HG02885 (cell line): ENCODE results near the gene RALGDS.
"Not testable (repeated sequence)": the region's sequence is repeated elsewhere in the genome, so short reads cannot be mapped to it uniquely, and the experiment has no call there.

Experiments used
- ATAC-seq: cut with Tn5 transposase; IDR thresholded peaks from one replicate; pipeline ENCODE4 v1.9.1; 2021; ENCODE audit warnings: mild to moderate bottlenecking; ENCODE audit not compliant: unreplicated experiment, poor library complexity

RALGDS gene

DNA sequence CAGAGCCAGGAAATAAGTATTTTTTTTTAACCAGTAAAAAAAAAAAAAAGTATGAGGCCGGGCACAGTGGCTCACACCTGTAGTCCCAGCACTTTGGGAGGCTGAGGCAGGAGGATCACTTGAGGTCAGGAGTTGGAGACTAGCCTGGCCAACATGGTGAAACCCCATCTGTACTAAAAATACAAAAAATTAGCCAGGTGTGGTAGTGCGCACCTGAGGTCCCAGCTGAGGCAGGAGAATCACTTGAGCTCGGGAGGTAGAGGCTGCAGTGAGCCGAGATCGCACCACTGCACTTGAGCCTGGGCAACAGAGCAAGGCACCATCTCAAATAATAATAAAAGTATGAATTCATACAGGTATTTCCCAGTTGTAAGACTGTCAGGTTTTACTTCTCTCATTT is 48.8 kb downstream of the RALGDS start:
- not testable (repeated sequence) for ATAC-seq

GRCh38 chr9:133071484-133072150 is 49.4 kb downstream of the RALGDS start:
- ATAC-seq, result no peak

GRCh38 chr9:133070985-133071384 is 50.1 kb downstream of the RALGDS start:
- not testable (repeated sequence) for ATAC-seq

DNA sequence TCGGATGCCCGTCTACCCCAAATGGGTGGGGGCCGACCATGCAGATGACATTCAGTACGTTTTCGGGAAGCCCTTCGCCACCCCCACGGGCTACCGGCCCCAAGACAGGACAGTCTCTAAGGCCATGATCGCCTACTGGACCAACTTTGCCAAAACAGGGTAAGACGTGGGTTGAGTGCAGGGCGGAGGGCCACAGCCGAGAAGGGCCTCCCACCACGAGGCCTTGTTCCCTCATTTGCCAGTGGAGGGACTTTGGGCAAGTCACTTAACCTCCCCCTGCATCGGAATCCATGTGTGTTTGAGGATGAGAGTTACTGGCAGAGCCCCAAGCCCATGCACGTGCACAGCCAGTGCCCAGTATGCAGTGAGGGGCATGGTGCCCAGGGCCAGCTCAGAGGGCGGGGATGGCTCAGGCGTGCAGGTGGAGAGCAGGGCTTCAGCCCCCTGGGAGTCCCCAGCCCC is 50.5 kb downstream of the RALGDS start:
- not testable (repeated sequence) for ATAC-seq

DNA sequence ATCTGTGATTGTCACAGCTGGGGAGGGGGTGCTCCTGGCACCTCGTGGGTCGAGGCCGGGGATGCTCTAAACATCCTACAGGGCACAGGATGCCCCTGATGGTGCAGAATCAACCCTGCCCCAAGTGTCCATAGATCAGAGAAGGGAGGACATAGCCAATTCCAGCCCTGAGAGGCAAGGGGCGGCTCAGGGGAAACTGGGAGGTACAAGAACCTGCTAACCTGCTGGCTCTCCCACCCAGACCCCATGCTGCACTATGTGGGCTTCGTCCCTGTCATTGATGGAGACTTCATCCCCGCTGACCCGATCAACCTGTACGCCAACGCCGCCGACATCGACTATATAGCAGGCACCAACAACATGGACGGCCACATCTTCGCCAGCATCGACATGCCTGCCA is 52.6 kb downstream of the RALGDS start:
- ATAC-seq, result not testable (repeated sequence)

DNA sequence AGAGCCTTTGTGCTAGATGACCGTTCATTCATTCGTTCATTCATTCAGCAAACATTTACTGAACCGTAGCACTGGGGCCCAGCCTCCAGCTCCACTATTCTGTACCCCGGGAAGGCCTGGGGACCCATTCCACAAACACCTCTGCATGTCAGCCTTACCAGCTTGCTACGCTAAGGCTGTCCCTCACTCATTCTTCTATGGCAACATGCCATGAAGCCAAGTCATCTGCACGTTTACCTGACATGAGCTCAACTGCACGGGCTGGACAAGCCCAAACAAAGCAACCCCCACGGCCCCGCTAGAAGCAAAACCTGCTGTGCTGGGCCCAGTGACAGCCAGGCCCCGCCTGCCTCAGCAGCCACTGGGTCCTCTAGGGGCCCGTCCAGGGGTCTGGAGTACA is 53.2 kb downstream of the RALGDS start:
- ATAC-seq, result no peak

GRCh38 chr9:133067006-133067405 is 54.0 kb downstream of the RALGDS start:
- ATAC-seq, result no peak

DNA sequence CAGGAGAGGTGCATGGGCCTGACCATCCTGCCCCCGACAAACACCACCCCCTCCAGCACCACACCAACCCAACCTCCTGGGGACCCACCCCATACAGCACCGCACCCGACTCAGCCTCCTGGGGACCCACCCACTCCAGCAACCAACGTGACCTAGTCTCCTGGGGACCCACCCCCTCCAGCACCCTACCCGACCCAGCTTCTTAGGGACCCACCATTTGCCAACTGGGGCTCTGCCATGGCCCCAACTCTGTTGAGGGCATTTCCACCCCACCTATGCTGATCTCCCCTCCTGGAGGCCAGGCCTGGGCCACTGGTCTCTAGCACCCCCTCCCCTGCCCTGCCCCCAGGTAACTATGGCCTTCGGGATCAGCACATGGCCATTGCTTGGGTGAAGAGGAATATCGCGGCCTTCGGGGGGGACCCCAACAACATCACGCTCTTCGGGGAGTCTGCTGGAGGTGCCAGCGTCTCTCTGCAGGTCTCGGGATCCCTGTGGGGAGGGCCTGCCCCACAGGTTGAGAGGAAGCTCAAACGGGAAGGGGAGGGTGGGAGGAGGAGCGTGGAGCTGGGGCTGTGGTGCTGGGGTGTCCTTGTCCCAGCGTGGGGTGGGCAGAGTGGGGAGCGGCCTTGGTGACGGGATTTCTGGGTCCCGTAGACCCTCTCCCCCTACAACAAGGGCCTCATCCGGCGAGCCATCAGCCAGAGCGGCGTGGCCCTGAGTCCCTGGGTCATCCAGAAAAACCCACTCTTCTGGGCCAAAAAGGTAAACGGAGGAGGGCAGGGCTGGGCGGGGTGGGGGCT is 54.7 kb downstream of the RALGDS start:
- no peak for ATAC-seq

DNA sequence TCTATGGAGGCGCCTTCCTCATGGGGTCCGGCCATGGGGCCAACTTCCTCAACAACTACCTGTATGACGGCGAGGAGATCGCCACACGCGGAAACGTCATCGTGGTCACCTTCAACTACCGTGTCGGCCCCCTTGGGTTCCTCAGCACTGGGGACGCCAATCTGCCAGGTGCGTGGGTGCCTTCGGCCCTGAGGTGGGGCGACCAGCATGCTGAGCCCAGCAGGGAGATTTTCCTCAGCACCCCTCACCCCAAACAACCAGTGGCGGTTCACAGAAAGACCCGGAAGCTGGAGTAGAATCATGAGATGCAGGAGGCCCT is 56.0 kb downstream of the RALGDS start:
- no peak for ATAC-seq

GRCh38 chr9:133064241-133065069 is 56.6 kb downstream of the RALGDS start:
- ATAC-seq, result no peak

DNA sequence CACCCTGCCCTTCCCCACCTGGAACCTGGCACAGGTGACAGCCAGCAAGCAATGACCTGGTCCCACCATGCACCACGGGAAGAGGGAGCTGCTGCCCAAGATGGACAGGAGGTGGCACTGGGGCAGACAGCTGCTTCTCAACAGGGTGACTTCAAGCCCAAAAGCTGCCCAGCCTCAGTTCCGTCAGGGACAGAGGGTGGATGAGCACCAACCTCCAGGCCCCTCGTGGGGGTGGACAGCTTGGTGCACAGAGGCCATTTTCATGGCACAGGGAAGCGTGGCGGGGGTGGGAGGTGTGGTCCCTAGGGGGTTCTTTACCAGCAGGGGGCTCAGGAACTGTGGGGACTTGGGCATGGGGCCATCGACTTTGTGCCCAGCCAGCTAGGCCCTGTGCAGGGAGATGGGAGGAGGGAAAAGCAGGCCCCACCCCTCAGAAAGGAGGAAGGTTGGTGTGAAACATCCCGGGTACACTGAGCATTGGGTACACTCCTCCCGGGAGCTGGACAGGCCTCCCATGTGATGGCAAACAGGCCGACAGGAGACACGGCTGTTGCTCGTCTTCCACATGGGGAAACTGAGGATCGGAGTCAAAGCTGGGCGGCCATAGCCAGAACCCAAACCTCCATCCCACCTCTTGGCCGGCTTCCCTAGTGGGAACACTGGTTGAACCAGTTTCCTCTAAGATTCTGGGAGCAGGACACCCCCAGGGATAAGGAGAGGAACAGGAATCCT is 57.4 kb downstream of the RALGDS start:
- no peak for ATAC-seq

DNA sequence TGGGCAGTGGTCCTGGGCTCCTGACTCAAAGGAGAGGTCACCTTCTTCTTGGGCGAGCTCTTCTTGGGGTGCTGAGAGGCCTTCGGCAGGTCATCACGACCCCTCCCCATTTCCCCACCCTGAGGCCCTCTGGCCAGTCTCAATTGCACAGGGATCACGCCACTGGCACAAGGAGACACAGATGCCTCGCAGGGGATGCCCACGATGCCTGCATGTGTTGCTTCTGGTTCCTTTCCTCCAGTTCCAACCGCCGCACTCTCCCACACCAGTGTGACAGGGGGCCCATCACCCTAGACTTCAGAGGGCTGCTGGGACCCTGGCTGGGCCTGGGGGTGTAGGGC is 57.9 kb downstream of the RALGDS start:
- no peak for ATAC-seq

DNA sequence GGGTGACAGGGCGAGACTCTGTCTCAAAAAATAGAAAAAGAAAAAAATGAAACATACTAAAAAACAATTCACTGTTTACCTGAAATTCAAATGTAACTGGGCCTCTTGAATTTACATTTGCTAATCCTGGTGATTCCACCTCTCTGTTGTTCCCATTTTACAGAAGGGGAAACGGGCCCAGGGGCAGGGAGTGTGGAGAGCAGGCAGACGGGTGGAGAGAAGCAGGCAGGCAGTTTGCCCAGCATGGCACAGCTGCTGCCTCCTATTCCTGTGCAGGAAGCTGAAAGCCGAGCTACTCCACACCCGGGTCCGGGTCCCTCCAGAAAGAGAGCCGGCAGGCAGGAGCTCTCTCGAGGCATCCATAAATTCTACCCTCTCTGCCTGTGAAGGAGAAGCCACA is 58.5 kb downstream of the RALGDS start:
- ATAC-seq, result not testable (repeated sequence)

- ATAC-seq, result not testable (repeated sequence)
These were observed 59.3 kb downstream of the RALGDS start, which contains the start of gene CEL for GRCh38 chr9:133061764-133062145. Gene CEL (plus strand): TSS chr9:133061981. CDS start chr9:133062003, 22 bp downstream.

GRCh38 chr9:133061019-133061763 is 59.8 kb downstream of the RALGDS start:
- not testable (repeated sequence) for ATAC-seq

DNA sequence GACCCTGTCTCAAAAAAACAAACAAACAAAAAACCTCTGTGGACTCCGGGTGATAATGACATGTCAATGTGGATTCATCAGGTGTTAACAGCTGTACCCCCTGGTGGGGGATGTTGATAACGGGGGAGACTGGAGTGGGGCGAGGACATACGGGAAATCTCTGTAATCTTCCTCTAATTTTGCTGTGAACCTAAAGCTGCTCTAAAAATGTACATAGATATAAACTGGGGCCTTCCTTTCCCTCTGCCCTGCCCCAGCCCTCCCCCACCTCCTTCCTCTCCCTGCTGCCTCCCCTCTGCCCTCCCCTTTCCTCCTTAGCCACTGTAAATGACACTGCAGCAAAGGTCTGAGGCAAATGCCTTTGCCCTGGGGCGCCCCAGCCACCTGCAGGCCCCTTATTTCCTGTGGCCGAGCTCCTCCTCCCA is 60.6 kb downstream of the RALGDS start:
- ATAC-seq, result no peak

DNA sequence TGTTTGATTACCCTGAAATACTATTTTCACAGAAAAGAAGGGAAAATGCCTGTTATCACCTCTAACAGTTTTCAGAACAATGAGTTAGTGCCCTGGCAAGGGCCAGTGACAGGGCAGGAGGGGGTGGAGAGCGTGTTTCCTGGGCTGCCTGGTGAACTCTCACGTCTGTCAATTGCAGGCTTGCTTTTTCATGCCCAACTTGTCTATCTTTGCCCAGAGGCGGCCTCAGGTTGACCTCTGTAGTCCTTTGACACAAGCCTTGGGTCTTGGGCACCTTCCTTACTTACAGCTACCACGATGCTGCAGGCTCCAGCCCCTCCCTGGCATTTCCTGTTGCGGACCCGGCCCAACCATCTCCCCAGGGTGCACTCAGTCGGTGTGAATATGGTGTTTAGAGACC is 61.4 kb downstream of the RALGDS start:
- ATAC-seq, result no peak

GRCh38 chr9:133058550-133059320 is 62.3 kb downstream of the RALGDS start:
- ATAC-seq, result no peak

- no peak for ATAC-seq
These were observed 63.0 kb downstream of the RALGDS start for GRCh38 chr9:133058071-133058470.
